Ishikawa (cell line): Measurements from ENCODE around the gene BNIP5.

ENCODE experiments used
- CEBPB ChIP-seq: IDR thresholded peaks from 2 replicates; pipeline ENCODE4 v1.6.1; 2012
- CREB1 ChIP-seq: IDR thresholded peaks from 2 replicates; pipeline ENCODE4 v1.6.1; 2012; ENCODE audit warnings: low read depth
- EGR1 ChIP-seq: IDR thresholded peaks from 2 replicates; pipeline ENCODE4 v1.6.1; 2012
- EP300 ChIP-seq: IDR thresholded peaks from 2 replicates; pipeline ENCODE4 v1.6.1; 2012; ENCODE audit warnings: borderline replicate concordance
- FOXM1 ChIP-seq: IDR thresholded peaks from 2 replicates; pipeline ENCODE4 v1.6.1; 2012; ENCODE audit warnings: low read depth, borderline replicate concordance
- MAX ChIP-seq: IDR thresholded peaks from 2 replicates; pipeline ENCODE4 v1.6.1; 2012
- NFIC ChIP-seq: IDR thresholded peaks from 2 replicates; pipeline ENCODE4 v1.6.1; 2012
- RAD21 ChIP-seq: IDR thresholded peaks from 2 replicates; pipeline ENCODE4 v1.6.1; 2012; ENCODE audit warnings: low read depth
- REST ChIP-seq: IDR thresholded peaks from 2 replicates; pipeline ENCODE4 v1.6.1; 2012; ENCODE audit warnings: low read depth, mild to moderate bottlenecking
- TAF1 ChIP-seq: IDR thresholded peaks from 2 replicates; pipeline ENCODE4 v1.6.1; 2012; ENCODE audit warnings: low read depth, mild to moderate bottlenecking
- TCF12 ChIP-seq: IDR thresholded peaks from 2 replicates; pipeline ENCODE4 v1.6.1; 2012; ENCODE audit warnings: low read depth
- TEAD4 ChIP-seq: IDR thresholded peaks from 2 replicates; pipeline ENCODE4 v1.6.1; 2012
- YY1 ChIP-seq: IDR thresholded peaks from 2 replicates; pipeline ENCODE4 v1.6.1; 2012; ENCODE audit warnings: low read depth
- ZBTB7A ChIP-seq: IDR thresholded peaks from 2 replicates; pipeline ENCODE4 v1.6.1; 2012; ENCODE audit warnings: low read depth
- TF ChIP-seq, protein P1 (sequence below): IDR thresholded peaks from 2 replicates; pipeline ENCODE4 v1.6.1; 2012

Gene BNIP5

DNA sequence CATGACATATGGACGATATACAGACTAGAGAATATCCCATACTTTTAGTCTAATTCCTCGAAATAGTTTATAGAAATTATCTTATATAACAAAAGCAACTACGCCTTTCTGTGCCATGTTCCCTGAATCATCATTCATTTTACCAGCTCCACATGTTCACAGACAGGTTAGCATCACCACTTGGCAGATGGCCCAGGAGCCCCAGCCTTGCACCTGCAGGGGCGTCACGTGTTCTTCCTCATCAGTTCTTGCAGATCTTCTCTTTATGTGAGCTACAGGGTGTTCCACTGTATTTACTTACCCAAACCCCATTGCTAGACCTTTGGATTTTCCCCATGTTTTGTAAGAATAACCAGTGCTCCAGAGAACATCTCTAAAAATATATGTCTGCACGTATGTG is 12.6 kb upstream of the BNIP5 start:
- TF ChIP-seq, protein P1, sequence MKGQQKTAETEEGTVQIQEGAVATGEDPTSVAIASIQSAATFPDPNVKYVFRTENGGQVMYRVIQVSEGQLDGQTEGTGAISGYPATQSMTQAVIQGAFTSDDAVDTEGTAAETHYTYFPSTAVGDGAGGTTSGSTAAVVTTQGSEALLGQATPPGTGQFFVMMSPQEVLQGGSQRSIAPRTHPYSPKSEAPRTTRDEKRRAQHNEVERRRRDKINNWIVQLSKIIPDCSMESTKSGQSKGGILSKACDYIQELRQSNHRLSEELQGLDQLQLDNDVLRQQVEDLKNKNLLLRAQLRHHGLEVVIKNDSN: peak; percentile 37; the same call in 1 of the 2 replicates
- TF ChIP-seq FOXM1: no peak

DNA sequence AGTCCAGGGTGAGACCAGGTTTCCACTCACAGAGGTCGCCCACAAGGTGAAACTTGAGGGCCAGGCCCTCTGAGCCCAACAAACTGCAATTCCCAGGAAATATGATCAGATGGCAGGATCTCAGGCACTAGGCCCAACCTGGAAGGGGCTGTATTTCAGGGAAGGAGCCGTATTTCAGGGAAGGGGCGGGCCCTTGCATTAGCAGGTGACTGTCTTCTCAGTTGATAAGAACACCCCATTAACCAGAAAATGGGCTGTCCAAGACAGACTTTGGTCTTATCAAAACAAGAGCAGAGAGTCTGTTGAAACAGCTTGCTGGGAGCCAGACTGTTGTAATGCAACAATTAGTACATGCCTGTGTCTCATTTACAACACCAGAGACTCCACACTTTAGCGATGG is 10.9 kb upstream of the BNIP5 start:
- TF ChIP-seq YY1 (no peak), ZBTB7A (no peak), MAX (no peak), REST (no peak), NFIC (no peak), TEAD4 (no peak), FOXM1 (no peak), TCF12 (no peak), CREB1 (no peak), EP300 (no peak), CEBPB (no peak), EGR1 (no peak), TAF1 (no peak), RAD21 (no peak)
- TF ChIP-seq, protein P1: no peak

DNA sequence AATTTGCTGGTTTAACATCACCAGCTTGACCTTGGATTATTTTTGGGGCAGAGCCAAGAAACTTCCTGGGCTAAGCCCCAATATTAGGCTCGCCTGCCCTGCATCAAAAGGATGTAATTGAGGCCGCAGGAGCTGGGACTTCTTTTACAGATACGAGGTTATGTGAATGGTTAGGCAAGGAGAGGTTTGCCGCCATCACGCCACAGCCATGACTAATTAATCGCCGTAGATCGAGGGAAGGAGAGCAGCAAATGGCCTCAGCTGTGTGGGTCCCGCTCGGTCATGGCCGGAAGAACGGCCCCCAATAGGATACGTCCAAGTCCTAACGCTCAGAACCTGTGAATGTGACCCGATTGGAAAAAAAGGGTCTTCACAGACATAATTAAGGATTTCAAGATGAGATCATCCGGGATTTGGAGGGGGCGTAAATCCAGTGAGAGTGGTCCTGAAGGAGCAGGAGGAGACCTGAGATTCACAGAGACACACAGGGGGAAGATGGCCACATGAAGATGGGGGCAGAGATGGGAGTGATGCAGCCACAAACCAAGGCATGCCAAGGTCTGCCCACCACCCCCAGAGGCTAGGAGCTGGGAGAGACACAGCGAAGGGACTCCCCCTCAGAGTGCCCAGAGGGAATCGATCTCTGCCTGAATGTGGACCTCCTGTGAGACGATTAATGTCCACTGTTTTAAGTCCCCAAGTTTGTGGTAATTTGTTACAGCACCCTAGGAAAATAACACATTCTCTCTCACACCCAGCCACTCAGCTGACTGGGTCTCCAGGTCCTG is 10.0 kb upstream of the BNIP5 start:
- TF ChIP-seq CREB1 (no peak), EGR1 (no peak), YY1 (no peak), ZBTB7A (no peak), REST (no peak), MAX (0 out of 2 replicates have a peak, but pooled peaks have one; percentile 5), RAD21 (no peak), TCF12 (no peak)

DNA sequence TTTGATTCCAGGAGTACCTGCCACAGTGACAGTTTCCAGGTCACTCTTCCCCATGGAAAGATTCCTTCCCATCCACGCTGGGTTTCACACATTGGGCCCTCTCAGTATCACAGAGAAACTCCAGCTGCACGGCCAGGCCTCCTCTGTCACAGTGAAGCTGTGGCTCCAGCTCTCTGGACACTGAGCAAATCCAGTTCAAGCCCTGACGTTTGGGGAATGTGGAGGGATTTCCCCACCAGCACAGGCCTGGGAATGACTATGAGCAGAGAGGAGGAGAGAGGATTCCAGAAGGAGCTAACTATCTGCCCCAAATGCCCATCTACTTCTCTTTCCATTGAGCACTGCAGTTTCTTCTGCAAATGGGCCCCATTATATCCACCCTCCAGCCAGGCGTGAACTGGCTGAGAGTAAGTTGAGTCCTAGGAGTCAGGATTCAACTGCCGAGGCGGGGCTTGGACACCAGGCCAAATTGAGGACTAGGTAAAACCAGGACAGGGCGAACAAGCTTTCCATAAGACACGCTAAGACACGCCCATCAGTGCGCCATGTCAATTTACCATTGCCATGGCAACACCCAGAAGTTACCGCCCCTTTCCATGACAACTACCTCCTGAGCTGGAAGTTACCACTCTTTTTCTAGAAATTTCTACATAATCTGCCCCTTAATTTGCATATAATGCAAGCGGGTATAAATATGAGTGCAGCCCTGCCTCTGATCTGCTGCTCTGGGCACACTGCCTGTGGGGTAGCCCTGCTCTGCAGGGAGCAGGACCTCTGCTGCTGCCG is 9.2 kb upstream of the BNIP5 start:
- TF ChIP-seq MAX (0 out of 2 replicates have a peak, but pooled peaks have one; percentile 11), REST (no peak)
